HG03354 (cell line): ENCODE results near the gene WDR53.
"Not testable (repeated sequence)": the region's sequence is repeated elsewhere in the genome, so short reads cannot be mapped to it uniquely, and the experiment has no call there.

Experiments
- ATAC-seq: cut with Tn5 transposase; IDR thresholded peaks from one replicate; pipeline ENCODE4 v1.9.1; 2021; ENCODE audit warnings: mild to moderate bottlenecking; ENCODE audit not compliant: unreplicated experiment, poor library complexity, severe bottlenecking

WDR53 gene

DNA sequence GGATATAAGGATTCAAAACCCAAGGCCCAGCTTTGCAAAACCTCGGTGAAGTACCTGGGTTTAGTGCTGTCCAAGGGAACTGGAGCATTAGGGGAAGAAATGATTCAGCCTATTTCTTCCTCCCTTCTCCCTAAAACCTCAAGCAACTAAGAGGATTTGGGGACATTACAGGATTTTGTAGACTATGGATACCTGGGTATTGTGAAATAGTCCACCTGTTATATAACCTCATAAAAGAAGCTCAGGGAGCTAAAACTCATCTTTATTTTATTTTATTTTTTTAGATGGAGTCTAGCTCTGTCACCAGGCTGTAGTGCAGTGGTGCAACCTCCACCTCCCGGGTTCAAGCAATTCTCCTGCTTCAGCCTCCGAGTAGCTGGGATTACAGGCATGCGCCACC lies 44.5 kb downstream of the WDR53 start:
- no peak for ATAC-seq

DNA sequence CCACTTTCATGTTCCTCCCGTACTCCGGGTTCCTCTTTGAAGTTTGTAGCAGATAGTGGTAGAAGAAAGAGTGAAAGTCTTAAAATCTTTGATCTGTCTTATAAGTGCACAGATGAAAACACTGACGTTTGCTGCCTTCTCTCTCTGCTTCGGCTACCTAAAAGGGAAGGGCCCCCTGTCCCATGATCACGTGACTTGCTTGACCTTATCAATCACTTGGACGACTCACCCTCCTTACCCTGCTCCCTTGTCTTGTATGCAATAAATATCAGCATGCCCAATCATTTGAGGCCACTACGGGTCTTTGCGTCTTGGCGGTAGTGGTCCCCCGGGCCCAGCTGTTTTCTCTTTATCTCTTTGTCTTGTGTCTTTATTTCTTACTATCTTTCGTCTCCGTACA lies 47.1 kb downstream of the WDR53 start:
- not testable (repeated sequence) for ATAC-seq

DNA sequence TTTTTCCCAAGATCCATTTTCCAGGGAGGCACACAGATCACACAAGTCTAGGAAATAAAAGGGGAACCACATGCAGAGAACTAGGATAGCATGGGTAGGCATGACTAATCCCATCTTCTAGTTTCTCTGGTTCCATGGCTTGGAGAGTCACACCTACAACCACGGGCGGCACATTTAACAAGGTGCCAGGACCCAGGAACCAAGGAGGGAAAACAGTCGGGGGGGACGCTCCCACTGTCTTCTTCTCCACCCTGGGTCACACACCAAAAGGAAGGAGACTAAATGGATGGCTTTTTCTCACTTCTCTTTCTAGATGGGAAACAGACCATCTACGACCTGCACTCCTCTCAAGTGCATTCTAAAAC lies 48.7 kb downstream of the WDR53 start:
- no peak for ATAC-seq

DNA sequence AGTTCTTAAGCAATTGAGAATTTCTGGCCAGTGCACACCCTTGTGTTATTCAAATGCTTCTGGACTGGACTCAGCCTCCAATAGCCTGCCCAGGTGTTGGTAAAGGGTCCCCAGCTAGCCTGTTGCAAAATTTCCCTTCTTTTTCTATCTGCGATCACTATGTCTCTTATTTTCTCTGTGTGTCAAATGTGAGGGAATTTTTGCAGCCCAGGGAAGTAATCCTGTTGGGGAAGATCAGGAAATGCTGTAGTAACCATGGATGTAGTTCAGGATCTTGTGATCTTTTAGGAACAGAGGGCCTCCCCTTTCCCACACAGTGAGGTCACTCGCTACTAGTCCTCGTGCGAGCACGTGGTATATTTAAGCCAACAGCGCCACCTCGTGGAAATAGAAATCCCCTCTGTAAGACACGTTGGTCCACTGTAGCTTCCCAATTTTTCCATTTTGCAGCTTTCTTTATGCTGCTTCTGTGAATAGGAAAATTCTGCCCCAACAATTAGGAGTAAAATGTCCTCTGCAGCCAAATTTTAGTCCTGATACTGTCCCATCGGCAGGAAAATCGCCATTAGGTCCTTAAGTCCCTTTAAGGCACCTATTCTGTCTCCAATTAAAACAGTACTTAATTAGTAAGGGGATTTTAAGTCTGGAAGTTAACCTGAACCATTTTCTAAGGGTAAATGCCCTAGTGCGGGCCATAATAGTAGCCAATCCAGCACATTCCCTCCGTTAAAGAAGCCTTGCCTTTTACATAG lies 49.2 kb downstream of the WDR53 start:
- no peak for ATAC-seq

DNA sequence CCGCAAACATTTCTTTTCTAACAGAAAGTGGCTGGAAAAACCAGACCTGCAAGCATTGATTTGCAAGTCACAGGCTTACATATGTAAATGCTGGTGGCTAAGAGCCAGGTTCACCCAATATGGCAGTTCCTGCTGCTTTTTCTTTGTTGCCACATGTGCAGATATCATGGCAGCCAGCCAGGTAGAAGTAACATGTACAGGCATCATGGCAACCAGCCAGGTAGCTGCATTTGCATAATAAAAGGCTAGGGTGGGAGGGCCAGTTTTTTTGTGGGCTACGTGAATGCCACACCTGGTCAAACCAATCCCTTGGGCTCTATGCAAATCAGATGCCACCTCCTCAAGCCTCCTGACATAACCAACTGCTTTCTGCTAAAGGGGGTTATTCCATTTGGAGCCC lies 50.4 kb downstream of the WDR53 start:
- no peak for ATAC-seq

DNA sequence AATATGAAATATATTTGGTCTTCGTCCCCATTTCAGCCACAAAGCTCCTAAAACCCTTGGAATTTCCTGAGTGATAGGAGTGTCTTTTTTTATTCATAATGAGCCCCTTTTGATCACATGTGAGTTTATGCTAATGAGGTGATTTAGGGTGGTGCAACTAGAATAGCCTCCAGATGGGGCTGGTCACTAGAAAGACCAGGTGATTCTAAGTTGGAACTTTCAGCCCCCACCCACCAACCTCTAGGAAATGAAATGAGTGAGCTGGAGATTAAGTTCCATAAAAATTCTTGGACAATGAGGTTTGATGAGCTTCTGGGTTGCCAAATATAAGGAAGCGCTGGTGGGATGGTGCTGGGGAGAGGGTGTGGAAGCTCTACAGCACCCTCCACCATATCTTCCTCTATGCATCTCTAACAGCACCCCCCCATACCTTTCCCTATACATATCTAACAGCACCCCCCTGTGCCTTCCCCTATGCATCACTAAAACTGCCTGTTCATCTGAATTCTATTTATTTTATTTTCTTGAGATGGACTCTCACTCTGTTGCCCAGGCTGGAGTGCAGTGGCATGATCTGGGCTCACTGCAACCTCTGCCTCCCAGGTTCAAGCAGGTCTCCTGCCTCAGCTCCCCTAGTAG lies 51.1 kb downstream of the WDR53 start:
- ATAC-seq = no peak

DNA sequence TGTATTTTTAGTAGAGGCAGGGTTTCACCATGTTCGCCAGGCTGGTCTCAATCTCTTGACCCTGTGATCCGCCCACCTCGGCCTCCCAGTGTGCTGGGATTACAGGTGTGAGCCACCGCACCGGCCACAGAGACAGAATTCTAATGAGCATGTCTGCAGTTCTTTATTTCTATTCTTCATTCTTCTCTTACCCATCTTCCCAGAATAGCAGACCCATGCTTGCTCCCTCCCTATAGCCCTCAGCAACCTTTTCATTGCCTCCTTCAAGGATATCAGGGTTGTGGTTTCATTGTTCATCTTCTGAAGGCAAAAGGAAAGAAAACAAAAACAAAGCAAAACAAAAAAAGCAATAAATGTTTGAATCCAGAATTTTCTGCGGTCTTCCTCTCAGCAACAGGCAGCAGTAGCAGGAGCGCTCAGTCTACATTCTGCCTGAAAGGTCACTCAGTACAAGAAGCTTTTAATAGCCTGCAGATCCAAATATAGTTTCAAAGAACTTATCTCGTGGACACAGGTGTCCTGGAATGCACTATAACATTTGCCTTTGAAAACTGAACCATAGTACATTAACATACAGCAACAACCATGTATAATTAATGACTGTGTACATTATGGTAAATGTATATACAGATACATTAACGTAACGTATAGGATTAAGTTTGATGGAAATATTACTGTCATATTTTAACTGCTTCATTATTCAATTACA lies 53.3 kb downstream of the WDR53 start, which contains the start of gene SMCO1:
TSS of gene SMCO1 (minus strand) at position 434 of the 709 bp plus-strand sequence. CDS start at position 297, 137 bp downstream.
- ATAC-seq = no peak

DNA sequence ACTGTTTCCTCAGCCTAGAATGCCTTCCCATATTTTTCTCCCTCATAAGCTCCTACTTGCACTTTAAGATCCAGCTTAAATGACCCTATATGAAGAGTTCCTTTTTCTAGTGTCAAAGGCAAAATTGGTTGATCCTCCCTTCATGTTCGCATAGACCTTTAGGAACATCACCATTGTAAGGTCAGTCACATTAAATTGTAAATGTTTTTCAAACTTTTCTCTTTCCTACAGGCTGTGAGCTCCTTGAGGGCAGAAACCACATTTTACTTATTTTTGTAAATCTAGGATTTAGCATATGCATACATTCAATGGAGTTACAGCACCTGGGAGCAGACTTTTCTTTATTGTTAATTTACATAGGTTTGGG lies 54.0 kb downstream of the WDR53 start:
- ATAC-seq = no peak

DNA sequence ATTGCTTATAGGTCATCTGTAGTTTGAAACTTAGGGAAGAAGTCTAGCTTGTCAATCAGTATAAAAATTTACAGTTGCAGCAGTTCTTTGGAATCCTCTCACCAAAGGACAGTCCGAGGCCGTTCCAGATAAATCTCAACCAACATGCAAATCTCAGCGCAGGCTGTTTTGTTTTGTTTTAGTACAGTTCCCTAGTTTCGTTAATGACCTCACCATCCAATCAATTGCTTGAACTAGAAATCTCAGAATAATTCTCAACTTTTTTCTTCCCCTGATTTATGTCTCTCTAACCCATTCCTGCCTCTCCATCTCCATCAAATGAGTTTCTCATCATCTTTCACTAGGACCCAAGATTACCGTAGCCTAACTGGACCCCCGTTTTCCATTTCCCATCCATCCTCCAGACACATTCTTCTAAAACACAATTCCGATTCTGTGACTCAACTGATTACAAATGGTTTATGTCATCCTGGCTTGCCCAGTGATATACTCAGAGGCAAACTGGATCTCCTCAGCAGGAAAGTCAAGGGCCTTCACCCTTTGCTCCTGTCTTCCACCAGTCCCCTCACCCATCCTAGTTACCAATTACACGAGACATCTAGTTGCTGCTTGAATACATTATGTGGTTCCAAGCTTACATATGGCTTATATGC lies 54.5 kb downstream of the WDR53 start:
- ATAC-seq = no peak

DNA sequence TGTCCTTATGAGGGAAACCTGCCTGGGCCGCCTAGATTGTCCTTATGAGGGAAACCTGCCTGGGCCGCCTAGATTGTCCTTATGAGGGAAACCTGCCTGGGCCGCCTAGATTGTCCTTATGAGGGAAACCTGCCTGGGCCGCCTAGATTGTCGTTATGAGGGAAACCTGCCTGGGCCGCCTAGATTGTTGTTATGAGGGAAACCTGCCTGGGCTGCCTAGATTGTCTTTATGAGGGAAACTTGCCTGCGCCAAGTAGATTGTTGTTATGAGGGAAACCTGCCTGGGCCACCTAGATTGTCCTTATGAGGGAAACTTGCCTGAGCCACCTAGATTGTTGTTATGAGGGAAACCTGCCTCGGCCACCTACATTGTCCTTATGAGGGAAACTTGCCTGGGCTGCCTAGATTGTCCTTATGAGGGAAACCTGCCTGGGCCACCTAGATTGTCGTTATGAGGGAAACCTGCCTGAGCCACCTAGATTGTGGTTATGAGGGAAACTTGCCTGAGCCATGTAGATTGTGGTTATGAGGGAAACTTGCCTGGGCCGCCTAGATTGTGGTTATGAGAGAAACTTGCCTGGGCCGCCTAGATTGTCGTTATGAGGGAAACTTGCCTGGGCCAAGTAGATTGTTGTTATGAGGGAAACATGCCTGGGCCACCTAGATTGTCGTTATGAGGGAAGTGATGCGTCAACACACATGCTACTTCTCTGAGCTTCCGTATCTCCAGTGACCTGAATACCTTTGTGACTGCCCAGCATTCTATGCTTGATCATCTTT lies 56.5 kb downstream of the WDR53 start:
- ATAC-seq = not testable (repeated sequence)

DNA sequence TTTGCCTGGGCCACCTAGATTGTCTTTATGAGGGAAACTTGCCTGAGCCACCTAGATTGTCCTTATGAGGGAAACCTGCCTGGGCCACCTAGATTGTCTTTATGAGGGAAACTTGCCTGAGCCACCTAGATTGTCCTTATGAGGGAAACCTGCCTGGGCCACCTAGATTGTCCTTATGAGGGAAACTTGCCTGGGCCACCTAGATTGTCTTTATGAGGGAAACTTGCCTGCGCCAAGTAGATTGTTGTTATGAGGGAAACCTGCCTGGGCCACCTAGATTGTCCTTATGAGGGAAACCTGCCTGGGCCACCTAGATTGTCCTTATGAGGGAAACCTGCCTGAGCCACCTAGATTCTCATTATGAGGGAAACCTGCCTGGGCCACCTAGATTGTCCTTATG lies 57.2 kb downstream of the WDR53 start:
- ATAC-seq = not testable (repeated sequence)

DNA sequence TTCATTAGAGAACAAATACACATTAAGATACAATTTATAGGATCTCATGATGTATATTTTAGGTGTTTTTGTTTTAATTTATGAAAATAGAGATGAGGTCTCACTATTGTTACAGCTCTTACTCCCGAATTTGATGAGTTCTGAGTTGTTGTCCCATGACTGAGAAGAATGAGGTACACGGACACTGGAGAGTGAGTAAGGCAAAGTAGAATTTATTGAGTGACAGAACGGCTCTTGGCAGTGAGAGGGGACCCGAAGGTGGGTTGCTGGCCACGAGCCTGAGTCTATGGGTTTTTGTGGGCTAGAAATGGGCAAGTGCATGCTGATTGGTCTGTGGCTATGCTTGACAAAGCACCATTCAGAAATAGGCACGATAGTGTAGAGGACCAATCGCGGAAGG lies 61.7 kb downstream of the WDR53 start:
- no peak for ATAC-seq

DNA sequence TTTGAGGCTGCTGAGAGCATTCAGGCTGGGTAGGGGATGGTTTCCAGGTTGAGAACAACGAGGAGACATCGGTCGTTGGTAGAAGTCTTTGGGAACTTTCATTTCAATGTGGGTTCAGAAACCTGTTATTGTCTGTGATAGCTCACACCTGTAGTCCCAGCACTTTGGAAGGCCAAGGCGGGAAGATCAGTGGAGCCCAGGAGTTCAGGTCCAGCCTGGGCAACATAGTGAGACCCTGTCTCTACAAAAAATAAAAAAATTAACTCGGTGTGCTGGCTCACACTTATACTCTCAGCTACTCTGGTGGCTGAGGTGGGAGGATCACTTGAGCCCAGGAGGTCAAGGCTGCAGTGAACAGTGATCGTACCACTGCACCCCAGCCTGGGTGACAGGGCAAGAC lies 63.8 kb downstream of the WDR53 start:
- ATAC-seq = no peak
